Ovary (tissue), 9 donors: ENCODE data around the gene RRAGA. TPM values are rescaled to one million over a fixed set of nuclear protein-coding genes. Genes with fewer than 3 reads are reported as not detected.

Experiments used
- DNase-seq, 5 donors: peaks; one replicate each; pipeline ENCODE4 v3.0.0-alpha.2; 2019 to 2020
- H3K27ac ChIP-seq, 2 donors: fragments of 200-600 bp; one replicate each; pipeline versions ENCODE4 v1.5.1 to v1.8.0; 2019 to 2022
- H3K27me3 ChIP-seq: fragments of 200-600 bp; one replicate; pipeline ENCODE4 v1.8.0; 2022
- H3K36me3 ChIP-seq: fragments of 200-600 bp; sonication (generic); one replicate; pipeline ENCODE4 v1.5.1; 2019
- H3K4me1 ChIP-seq: one replicate; pipeline ENCODE4 v1.8.1; 2013; ENCODE audit warnings: mild to moderate bottlenecking, moderate library complexity; ENCODE audit not compliant: insufficient read depth
- H3K4me3 ChIP-seq: fragments of 200-600 bp; sonication (generic); one replicate; pipeline ENCODE4 v1.5.1; 2017
- H3K9me3 ChIP-seq, 2 donors: fragments of 200-600 bp in 1 of 2; sonication (generic) in 1 of 2; one replicate each; pipeline versions ENCODE4 v1.5.1 to v1.8.1; 2013 to 2019; ENCODE audit warnings: mild to moderate bottlenecking in 1 of 2, moderate library complexity in 1 of 2
- CTCF ChIP-seq, 3 donors: fragments of 450-650 bp in 2 of 3; fragments of 200-600 bp in 1 of 3; IDR thresholded peaks; one replicate each; pipeline versions ENCODE4 v1.5.1 to v1.8.0; 2016 to 2022; ENCODE audit warnings: antibody characterized with exemption in 3 of 3, mild to moderate bottlenecking in 1 of 3
- EP300 ChIP-seq: sonication (generic); formaldehyde crosslinking; IDR thresholded peaks from one replicate; pipeline ENCODE4 v1.6.1; 2017; ENCODE audit warnings: antibody characterized with exemption
- POLR2A ChIP-seq: fragments of 450-650 bp; IDR thresholded peaks from one replicate; pipeline ENCODE4 v1.6.1; 2017; ENCODE audit warnings: antibody characterized with exemption, mild to moderate bottlenecking, moderate library complexity
- WGBS, 3 donors: extraction: QIAGEN DNeasy Blood & Tissue Kit in 1 of 3; methylation state at CpG; one replicate each; pipeline versions ENCODE4 v1.1.5 to v1.1.7; 2013 to 2017; 5-methylcytosine and 5-hydroxymethylcytosine counted together
- intact Hi-C, 4 donors: fragments of 100-400 bp; cut with DNase I; formaldehyde crosslinking; loops; one replicate each; pipeline versions ENCODE4 v1.11.0 to v1.15.1; 2022 to 2023
- polyA plus RNA-seq, 2 donors: library from polyadenylated mRNA; stranded (reverse); fragments of 200-250 nt in 1 of 2; fragments of 350-450 nt in 1 of 2; fragmentation: Illumina TruSeq in 1 of 2; extraction: RNeasy Lipid Tissue Mini Kit (QIAGEN cat#74804) in 1 of 2; gene quantifications; one replicate each; pipeline ENCODE4 v1.2.3, GENCODE V29; 2013 to 2014
- total RNA-seq, 7 donors: library from RNA; depleted of rRNA in 2 of 7; stranded (reverse); fragments of >200 nt in 2 of 7; fragmentation: NEBNext Ultra II Directional in 3 of 7; extraction: Animal tissue kit (Norgen Biotek cat#: 25700) in 3 of 7; gene quantifications; one replicate each; pipeline versions ENCODE4 v1.1.0 to v1.2.4, GENCODE V29; 2016 to 2023
- donor health status: DM: no; HTN: no; CAD: no; lungs with moderate emphysema.
- donor health status: DM: no; HTN: no; CAD: no.
- donor health status: Bipolar disorder and iron deficiency.
- donor health status: DM: yes; HTN: yes; CAD: no.
- donor health status: DM: no; HTN: no; CAD: no.
- donor health status: DM: yes; HTN: yes; CAD: no.

RRAGA gene
- total and polyA plus RNA-seq, 9 donors = 36.6 to 124 (median 104) TPM

DNA sequence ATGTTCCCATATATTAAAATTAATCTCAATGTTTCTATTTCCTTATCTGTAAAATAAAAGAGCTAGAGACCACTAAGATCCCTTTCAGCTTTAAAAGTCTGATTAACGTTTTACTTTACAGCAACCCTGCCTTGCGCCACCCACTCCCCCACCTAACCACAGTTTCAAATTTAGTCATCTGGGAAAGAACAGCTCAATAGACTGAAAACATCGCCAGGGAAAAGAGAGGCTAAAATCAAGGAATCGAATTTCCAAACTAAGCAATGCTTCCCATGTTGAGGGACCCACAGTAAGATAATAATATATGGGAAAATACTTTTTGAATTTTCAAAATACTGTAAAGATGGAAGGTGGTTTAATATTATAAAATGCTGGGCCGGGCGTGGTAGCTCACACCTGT lies 22.9 kb upstream of the RRAGA start:
- H3K36me3 ChIP-seq = no peaks in the 10 kb centered on the region
- intact Hi-C loops = loop anchor here in 1 of 4 donors (10.0 kb wide), 1 partner anchor 582 kb away; no protein-coding TSS in a partner anchor

DNA sequence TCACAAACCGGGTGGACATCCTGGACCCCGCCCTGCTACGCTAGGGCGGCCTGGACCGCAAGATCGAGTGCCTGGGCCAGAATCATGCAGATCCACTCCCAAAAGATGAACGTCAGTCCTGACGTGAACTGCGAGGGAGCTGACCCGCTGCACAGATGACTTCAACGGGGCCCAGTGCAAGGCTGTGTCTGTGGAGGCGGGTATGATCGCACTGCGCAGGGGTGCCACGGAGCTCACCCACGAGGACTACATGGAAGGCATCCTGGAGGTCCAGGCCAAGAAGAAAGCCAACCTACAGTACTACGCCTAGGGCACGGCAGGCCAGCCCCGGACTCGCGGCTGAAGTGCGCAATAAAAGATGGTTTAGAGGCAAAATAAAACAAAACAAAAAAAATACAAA lies 21.4 kb upstream of the RRAGA start:
- DNase-seq = no peak
- no peak overlapping the region for H3K4me3 ChIP-seq
- intact Hi-C loops = loop anchor here in 1 of 4 donors (10.0 kb wide), 1 partner anchor 583 kb away; no protein-coding TSS in a partner anchor
- H3K27me3 ChIP-seq = no peaks in the 10 kb centered on the region
- 93 to 95% (median 94%) methylated on average over 22 of the region's 22 CpGs for WGBS, 3 donors
- H3K4me1 ChIP-seq = no peaks in the 10 kb centered on the region
- H3K9me3 ChIP-seq = no peaks in the 10 kb centered on the region
- H3K36me3 ChIP-seq = no peaks in the 10 kb centered on the region
- no peak overlapping the region for H3K27ac ChIP-seq
- no peak for TF ChIP-seq POLR2A
- TF ChIP-seq CTCF (IDR thresholded peaks at IDR 0.05) = no peak

More for the DNA sequence above, 22.9 kb upstream of the RRAGA start:
- H3K27ac ChIP-seq = no peak overlapping the region
- no peaks in the 10 kb centered on the region for H3K4me1 ChIP-seq
- H3K27me3 ChIP-seq = no peaks in the 10 kb centered on the region
- no peak overlapping the region for H3K4me3 ChIP-seq
- TF ChIP-seq EP300 (no peak), POLR2A (no peak), CTCF (IDR thresholded peaks at IDR 0.05) (no peak)
- 81 to 83% (median 82%) methylated on average over 6 of the region's 6 CpGs for WGBS, 3 donors
- H3K9me3 ChIP-seq = no peaks in the 10 kb centered on the region
- DNase-seq = no peak

GRCh38 chr9:19028835-19029451 lies 20.3 kb upstream of the RRAGA start:
- WGBS, 3 donors = 3 to 11% (median 7%) methylated on average over 8 of the region's 8 CpGs
- Histone ChIP-seq H3K27me3 (no peaks in the 10 kb centered on the region), H3K9me3 (no peaks in the 10 kb centered on the region), H3K36me3 (no peaks in the 10 kb centered on the region), H3K4me3 (no peak overlapping the region), H3K4me1 (no peaks in the 10 kb centered on the region), H3K27ac (no peak overlapping the region)
- DNase-seq = peak in 2 of 5 donors; percentile 39 to 53
- intact Hi-C loops = loop anchor here in 1 of 4 donors (10.0 kb wide), 1 partner anchor 584 kb away; no protein-coding TSS in a partner anchor
- TF ChIP-seq EP300 (no peak), CTCF (IDR thresholded peaks at IDR 0.05) (peak; percentile 38 to 64 (median 63))

DNA sequence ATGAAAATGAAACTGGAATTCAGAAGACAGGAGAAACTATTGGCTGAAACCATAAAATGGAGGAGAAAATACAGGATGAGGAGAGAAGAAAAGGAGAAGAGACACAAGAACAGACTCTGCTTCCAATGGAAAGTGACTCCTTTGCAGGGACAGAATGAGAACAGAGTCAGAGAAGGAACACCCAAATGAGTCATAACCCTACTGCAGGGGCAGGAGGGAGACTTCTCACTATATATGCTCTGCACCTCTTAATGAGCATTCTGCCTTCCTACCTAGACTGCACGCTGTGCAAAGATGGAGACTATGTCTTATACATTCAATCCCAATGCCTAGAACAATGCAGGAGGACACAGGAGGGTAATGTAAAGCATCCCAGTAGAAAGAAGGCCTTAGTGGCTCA lies 18.3 kb upstream of the RRAGA start:
- Histone ChIP-seq H3K4me3 (no peak overlapping the region), H3K27ac (no peak overlapping the region), H3K4me1 (no peaks in the 10 kb centered on the region), H3K9me3 (no peaks in the 10 kb centered on the region), H3K27me3 (no peaks in the 10 kb centered on the region), H3K36me3 (no peaks in the 10 kb centered on the region)
- intact Hi-C loops = loop anchor here in 3 of 4 donors (5.0 to 10.0 kb wide), 4 partner anchors 774 to 1226 kb away; no protein-coding TSS in a partner anchor
- DNase-seq = no peak
- WGBS, 3 donors = 93 to 98% (median 97%) methylated on average over 1 of the region's 1 CpG
- no peak for TF ChIP-seq POLR2A
- TF ChIP-seq EP300 = no peak
- no peak for TF ChIP-seq CTCF (IDR thresholded peaks at IDR 0.05)
